ENCODE data around the gene CCND2.

DNA sequence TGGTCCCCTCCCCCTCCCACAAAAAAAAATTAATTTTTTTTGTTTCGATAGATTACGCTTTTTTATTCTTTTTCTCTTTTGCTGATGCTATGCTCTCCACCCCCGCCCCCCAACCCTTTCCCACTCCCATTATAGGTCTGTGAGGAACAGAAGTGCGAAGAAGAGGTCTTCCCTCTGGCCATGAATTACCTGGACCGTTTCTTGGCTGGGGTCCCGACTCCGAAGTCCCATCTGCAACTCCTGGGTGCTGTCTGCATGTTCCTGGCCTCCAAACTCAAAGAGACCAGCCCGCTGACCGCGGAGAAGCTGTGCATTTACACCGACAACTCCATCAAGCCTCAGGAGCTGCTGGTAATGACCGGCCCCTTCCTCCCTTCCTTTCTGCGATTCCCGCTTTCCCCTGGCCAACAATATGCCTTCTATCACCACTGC lies 2.3 kb downstream of the CCND2 start:
- TF ChIP-seq, protein P1, sequence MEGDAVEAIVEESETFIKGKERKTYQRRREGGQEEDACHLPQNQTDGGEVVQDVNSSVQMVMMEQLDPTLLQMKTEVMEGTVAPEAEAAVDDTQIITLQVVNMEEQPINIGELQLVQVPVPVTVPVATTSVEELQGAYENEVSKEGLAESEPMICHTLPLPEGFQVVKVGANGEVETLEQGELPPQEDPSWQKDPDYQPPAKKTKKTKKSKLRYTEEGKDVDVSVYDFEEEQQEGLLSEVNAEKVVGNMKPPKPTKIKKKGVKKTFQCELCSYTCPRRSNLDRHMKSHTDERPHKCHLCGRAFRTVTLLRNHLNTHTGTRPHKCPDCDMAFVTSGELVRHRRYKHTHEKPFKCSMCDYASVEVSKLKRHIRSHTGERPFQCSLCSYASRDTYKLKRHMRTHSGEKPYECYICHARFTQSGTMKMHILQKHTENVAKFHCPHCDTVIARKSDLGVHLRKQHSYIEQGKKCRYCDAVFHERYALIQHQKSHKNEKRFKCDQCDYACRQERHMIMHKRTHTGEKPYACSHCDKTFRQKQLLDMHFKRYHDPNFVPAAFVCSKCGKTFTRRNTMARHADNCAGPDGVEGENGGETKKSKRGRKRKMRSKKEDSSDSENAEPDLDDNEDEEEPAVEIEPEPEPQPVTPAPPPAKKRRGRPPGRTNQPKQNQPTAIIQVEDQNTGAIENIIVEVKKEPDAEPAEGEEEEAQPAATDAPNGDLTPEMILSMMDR (conservative IDR thresholded peaks at IDR 0.05; ENCODE audit: low read length), result no peak
- TF ChIP-seq EZH2phosphoT487 (IDR thresholded peaks at IDR 0.05; ENCODE audit: borderline replicate concordance), result no peak

Measured in Loucy (cell line).